ENCODE data around the gene TMEM186. TPM values are rescaled to one million over a fixed set of nuclear protein-coding genes. Genes with fewer than 3 reads are reported as not detected.

Gene TMEM186
- total and polyA plus RNA-seq, 3 experiments from 2014 or later: 11.8 to 16.4 (median 15.6) TPM

DNA sequence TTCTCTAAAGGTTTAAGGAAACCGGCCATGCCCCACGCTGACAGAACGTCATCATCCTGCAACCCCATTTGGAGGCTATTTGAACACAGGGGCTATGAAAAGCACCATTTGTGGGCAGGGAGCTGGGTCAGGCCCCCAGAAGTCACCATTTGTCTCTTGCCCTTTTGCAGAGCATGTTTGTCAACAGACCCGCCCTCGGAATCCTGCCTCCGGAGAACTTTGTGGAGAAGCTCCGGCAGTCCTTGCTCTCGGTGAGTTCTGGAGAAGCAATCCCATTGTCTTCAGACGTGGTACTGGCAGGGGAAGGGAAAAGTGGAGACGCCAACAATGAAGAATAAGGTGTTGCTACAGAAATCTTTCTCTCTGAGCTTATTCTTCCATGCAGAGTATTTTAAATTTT lies 33.5 kb downstream of the TMEM186 start:
- Histone ChIP-seq H3K4me1 (ENCODE audit: insufficient read depth, low read length) (no peaks in the 10 kb centered on the region), H3K36me3 (ENCODE audit: insufficient read depth, low read length) (no peaks in the 10 kb centered on the region), H3K4me3 (ENCODE audit: low read length) (no peak overlapping the region), H3K27me3 (ENCODE audit: insufficient read depth, low read length, poor library complexity, severe bottlenecking) (no peaks in the 10 kb centered on the region), H3K9me3 (ENCODE audit: low read length) (no peaks in the 10 kb centered on the region), H3K27ac (ENCODE audit: low read depth, low read length) (no peak overlapping the region)
- Mint-ChIP-seq H3K4me3 (no peak overlapping the region), H3K4me1 (no peaks in the 10 kb centered on the region), H3K27me3 (no peaks in the 10 kb centered on the region), H3K9me3 (no peaks in the 10 kb centered on the region), H3K36me3 (peaks cover 0 to 39% (median 16%) of the 10 kb centered on the region in 3 donors), H3K27ac (no peak overlapping the region)
- ChIA-PET CTCF (no interaction called here), POLR2A (no interaction called here)
- no peak for DNase-seq

GRCh38 chr16:8763083-8763482 lies 34.4 kb downstream of the TMEM186 start:
- Mint-ChIP-seq H3K36me3 (peaks cover under 1 to 36% (median 11%) of the 10 kb centered on the region in 3 donors), H3K4me3 (no peak overlapping the region), H3K9me3 (no peaks in the 10 kb centered on the region), H3K27me3 (no peaks in the 10 kb centered on the region), H3K4me1 (no peaks in the 10 kb centered on the region), H3K27ac (no peak overlapping the region)
- Histone ChIP-seq H3K36me3 (ENCODE audit: insufficient read depth, low read length) (no peaks in the 10 kb centered on the region), H3K4me3 (ENCODE audit: low read length) (no peak overlapping the region), H3K4me1 (ENCODE audit: insufficient read depth, low read length) (no peaks in the 10 kb centered on the region), H3K27me3 (ENCODE audit: insufficient read depth, low read length, poor library complexity, severe bottlenecking) (no peaks in the 10 kb centered on the region), H3K9me3 (ENCODE audit: low read length) (no peaks in the 10 kb centered on the region), H3K27ac (ENCODE audit: low read depth, low read length) (no peak overlapping the region)
- POLR2A ChIA-PET: no interaction called here
- CTCF ChIA-PET: no interaction called here
- DNase-seq: no peak

- H3K4me1 Mint-ChIP-seq: no peaks in the 10 kb centered on the region
- Histone ChIP-seq H3K4me1 (ENCODE audit: insufficient read depth, low read length) (no peaks in the 10 kb centered on the region), H3K4me3 (ENCODE audit: low read length) (no peak overlapping the region), H3K9me3 (ENCODE audit: low read length) (no peaks in the 10 kb centered on the region), H3K36me3 (ENCODE audit: insufficient read depth, low read length) (no peaks in the 10 kb centered on the region), H3K27me3 (ENCODE audit: insufficient read depth, low read length, poor library complexity, severe bottlenecking) (no peaks in the 10 kb centered on the region), H3K27ac (ENCODE audit: low read depth, low read length) (no peak overlapping the region)
- DNase-seq: no peak
- H3K36me3 Mint-ChIP-seq: peaks cover 6 to 39% (median 14%) of the 10 kb centered on the region in 3 donors
- no peaks in the 10 kb centered on the region for H3K9me3 Mint-ChIP-seq
- H3K4me3 Mint-ChIP-seq: no peak overlapping the region
- POLR2A ChIA-PET: interaction anchor here (0.6 kb wide), 1 partner anchor 48 kb away, joined by 3 read pairs; no protein-coding TSS in a partner anchor
- H3K27me3 Mint-ChIP-seq: no peaks in the 10 kb centered on the region
- H3K27ac Mint-ChIP-seq: peak overlapping the region in 1 of 8 donors; percentile 7
- CTCF ChIA-PET: no interaction called here
Observed at GRCh38 chr16:8762254-8762653, 35.2 kb downstream of the TMEM186 start.

GRCh38 chr16:8761078-8761477 lies 36.4 kb downstream of the TMEM186 start:
- Mint-ChIP-seq H3K27me3 (no peaks in the 10 kb centered on the region), H3K36me3 (peaks cover 6 to 42% (median 20%) of the 10 kb centered on the region in 3 donors), H3K27ac (no peak overlapping the region), H3K4me1 (no peaks in the 10 kb centered on the region), H3K9me3 (no peaks in the 10 kb centered on the region), H3K4me3 (no peak overlapping the region)
- ChIA-PET CTCF (no interaction called here), POLR2A (no interaction called here)
- no peak for DNase-seq
- Histone ChIP-seq H3K4me1 (ENCODE audit: insufficient read depth, low read length) (no peaks in the 10 kb centered on the region), H3K9me3 (ENCODE audit: low read length) (no peaks in the 10 kb centered on the region), H3K27me3 (ENCODE audit: insufficient read depth, low read length, poor library complexity, severe bottlenecking) (no peaks in the 10 kb centered on the region), H3K36me3 (ENCODE audit: insufficient read depth, low read length) (no peaks in the 10 kb centered on the region), H3K27ac (ENCODE audit: low read depth, low read length) (no peak overlapping the region), H3K4me3 (ENCODE audit: low read length) (no peak overlapping the region)

GRCh38 chr16:8760021-8760420 lies 37.4 kb downstream of the TMEM186 start:
- ChIA-PET POLR2A (no interaction called here), CTCF (no interaction called here)
- Mint-ChIP-seq H3K36me3 (peaks cover 6 to 38% (median 20%) of the 10 kb centered on the region in 3 donors), H3K27me3 (no peaks in the 10 kb centered on the region), H3K9me3 (no peaks in the 10 kb centered on the region), H3K4me1 (no peaks in the 10 kb centered on the region), H3K27ac (no peak overlapping the region), H3K4me3 (no peak overlapping the region)
- Histone ChIP-seq H3K4me1 (ENCODE audit: insufficient read depth, low read length) (no peaks in the 10 kb centered on the region), H3K27me3 (ENCODE audit: insufficient read depth, low read length, poor library complexity, severe bottlenecking) (no peaks in the 10 kb centered on the region), H3K36me3 (ENCODE audit: insufficient read depth, low read length) (no peaks in the 10 kb centered on the region), H3K9me3 (ENCODE audit: low read length) (no peaks in the 10 kb centered on the region), H3K4me3 (ENCODE audit: low read length) (no peak overlapping the region), H3K27ac (ENCODE audit: low read depth, low read length) (no peak overlapping the region)
- DNase-seq: no peak

- no peak overlapping the region for H3K4me3 Mint-ChIP-seq
Observed at GRCh38 chr16:8758022-8758421, 39.4 kb downstream of the TMEM186 start.

DNA sequence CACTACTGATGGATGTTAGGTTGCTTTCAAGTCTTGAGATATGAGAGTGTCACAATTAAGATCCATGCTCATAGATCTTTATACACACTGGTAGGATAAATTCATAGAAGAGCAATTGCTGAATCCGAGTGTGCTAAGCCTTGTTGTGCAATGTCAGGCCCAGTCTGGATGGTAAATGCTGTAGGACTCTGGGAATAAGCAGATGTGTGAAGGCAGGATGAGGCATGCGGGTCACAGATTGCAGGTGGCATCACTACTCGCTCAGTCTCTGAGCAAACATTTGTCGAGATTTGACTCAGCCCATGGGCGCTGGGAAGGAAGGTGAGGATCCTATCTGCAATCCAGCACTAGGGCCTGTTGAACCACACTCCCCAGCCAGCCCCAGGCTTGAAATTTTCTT lies 40.7 kb downstream of the TMEM186 start:
- Mint-ChIP-seq H3K27me3 (no peaks in the 10 kb centered on the region), H3K36me3 (peaks cover 6 to 41% (median 15%) of the 10 kb centered on the region in 3 donors), H3K4me1 (no peaks in the 10 kb centered on the region), H3K4me3 (no peak overlapping the region), H3K9me3 (no peaks in the 10 kb centered on the region), H3K27ac (peak overlapping the region in 1 of 8 donors; percentile 8)
- no peaks in the 10 kb centered on the region for H3K27me3 ChIP-seq (ENCODE audit: insufficient read depth, low read length, poor library complexity, severe bottlenecking)
- ChIA-PET CTCF (no interaction called here), POLR2A (no interaction called here)
- H3K4me1 ChIP-seq (ENCODE audit: insufficient read depth, low read length): no peaks in the 10 kb centered on the region
- no peaks in the 10 kb centered on the region for H3K9me3 ChIP-seq (ENCODE audit: low read length)
- H3K27ac ChIP-seq (ENCODE audit: low read depth, low read length): no peak overlapping the region
- DNase-seq: no peak
- H3K36me3 ChIP-seq (ENCODE audit: insufficient read depth, low read length): no peaks in the 10 kb centered on the region
- no peak overlapping the region for H3K4me3 ChIP-seq (ENCODE audit: low read length)

More at GRCh38 chr16:8758022-8758421, 39.4 kb downstream of the TMEM186 start:
- Histone ChIP-seq H3K27me3 (ENCODE audit: insufficient read depth, low read length, poor library complexity, severe bottlenecking) (no peaks in the 10 kb centered on the region), H3K9me3 (ENCODE audit: low read length) (no peaks in the 10 kb centered on the region), H3K4me3 (ENCODE audit: low read length) (no peak overlapping the region), H3K27ac (ENCODE audit: low read depth, low read length) (no peak overlapping the region), H3K36me3 (ENCODE audit: insufficient read depth, low read length) (no peaks in the 10 kb centered on the region), H3K4me1 (ENCODE audit: insufficient read depth, low read length) (no peaks in the 10 kb centered on the region)
- H3K27ac Mint-ChIP-seq: peak overlapping the region in 1 of 8 donors; percentile 55
- DNase-seq: no peak
- H3K4me1 Mint-ChIP-seq: no peaks in the 10 kb centered on the region
- H3K9me3 Mint-ChIP-seq: no peaks in the 10 kb centered on the region
- CTCF ChIA-PET: no interaction called here
- H3K27me3 Mint-ChIP-seq: no peaks in the 10 kb centered on the region
- peaks cover 6 to 36% (median 17%) of the 10 kb centered on the region in 3 donors for H3K36me3 Mint-ChIP-seq
- POLR2A ChIA-PET: no interaction called here

- Mint-ChIP-seq H3K4me3 (no peak overlapping the region), H3K27me3 (no peaks in the 10 kb centered on the region), H3K9me3 (no peaks in the 10 kb centered on the region), H3K27ac (no peak overlapping the region), H3K4me1 (no peaks in the 10 kb centered on the region), H3K36me3 (peaks cover 6 to 40% (median 15%) of the 10 kb centered on the region in 3 donors)
- H3K9me3 ChIP-seq (ENCODE audit: low read length): no peaks in the 10 kb centered on the region
- DNase-seq: no peak
- H3K4me3 ChIP-seq (ENCODE audit: low read length): no peak overlapping the region
- ChIA-PET CTCF (no interaction called here), POLR2A (no interaction called here)
- H3K27me3 ChIP-seq (ENCODE audit: insufficient read depth, low read length, poor library complexity, severe bottlenecking): no peaks in the 10 kb centered on the region
- H3K27ac ChIP-seq (ENCODE audit: low read depth, low read length): no peak overlapping the region
- no peaks in the 10 kb centered on the region for H3K4me1 ChIP-seq (ENCODE audit: insufficient read depth, low read length)
- H3K36me3 ChIP-seq (ENCODE audit: insufficient read depth, low read length): no peaks in the 10 kb centered on the region
Observed at GRCh38 chr16:8753416-8754054, 43.9 kb downstream of the TMEM186 start.
